ENCODE results near the gene GNAS. TPM values are rescaled to one million over a fixed set of nuclear protein-coding genes. Genes with fewer than 3 reads are reported as not detected.
"Not testable (repeated sequence)": the region's sequence is repeated elsewhere in the genome, so short reads cannot be mapped to it uniquely, and the experiment has no call there.

The GNAS gene
- total RNA-seq (2014; rRNA removed; shearing (Covaris generic)), result 363 and 418 TPM in 2 replicates
- polyA plus RNA-seq (2015; cell fraction: cytosol; rRNA removed), result 779 and 879 TPM in 2 replicates
- 305 and 311 TPM in 2 replicates for polyA plus RNA-seq (2015; cell fraction: nucleus; rRNA removed)

GRCh38 chr20:58852543-58853271 lies at the start of gene GNAS:
Gene GNAS, plus strand, starts transcription at chr20:58852716.
- no peak for DNase-seq (ENCODE audit: low read depth)

GRCh38 chr20:58803533-58803932 lies 49.0 kb upstream of the GNAS start:
- DNase-seq (ENCODE audit: low read depth), result no peak

GRCh38 chr20:58807801-58808200 lies 44.7 kb upstream of the GNAS start:
- DNase-seq (ENCODE audit: low read depth), result no peak

GRCh38 chr20:58808271-58809046 lies 44.1 kb upstream of the GNAS start:
- DNase-seq (ENCODE audit: low read depth), result no peak

- peak; percentile 56 for DNase-seq (ENCODE audit: low read depth)
Measured at GRCh38 chr20:58810116-58810878, 42.2 kb upstream of the GNAS start.

- no peak for DNase-seq (ENCODE audit: low read depth)
Measured at GRCh38 chr20:58810879-58811250, 41.7 kb upstream of the GNAS start.

- DNase-seq (ENCODE audit: low read depth), result no peak
Measured at GRCh38 chr20:58811334-58811733, 41.2 kb upstream of the GNAS start.

- DNase-seq (ENCODE audit: low read depth), result no peak
Measured at GRCh38 chr20:58813369-58813768, 39.1 kb upstream of the GNAS start.

GRCh38 chr20:58815448-58815847 lies 37.1 kb upstream of the GNAS start:
- no peak for DNase-seq (ENCODE audit: low read depth)

- DNase-seq (ENCODE audit: low read depth), result no peak
Measured at GRCh38 chr20:58816051-58816450, 36.5 kb upstream of the GNAS start.

GRCh38 chr20:58816957-58817651 lies 35.4 kb upstream of the GNAS start:
- DNase-seq (ENCODE audit: low read depth), result no peak

- no peak for DNase-seq (ENCODE audit: low read depth)
Measured at GRCh38 chr20:58817748-58818147, 34.8 kb upstream of the GNAS start.

GRCh38 chr20:58818586-58819285 lies 33.8 kb upstream of the GNAS start:
- DNase-seq (ENCODE audit: low read depth), result peak; percentile 69

GRCh38 chr20:58819921-58820320 lies 32.6 kb upstream of the GNAS start:
- no peak for DNase-seq (ENCODE audit: low read depth)

- DNase-seq (ENCODE audit: low read depth), result not testable (repeated sequence)
Measured at GRCh38 chr20:58820515-58820914, 32.0 kb upstream of the GNAS start.

GRCh38 chr20:58822149-58822548 lies 30.4 kb upstream of the GNAS start:
- no peak for DNase-seq (ENCODE audit: low read depth)

- DNase-seq (ENCODE audit: low read depth), result no peak
Measured at GRCh38 chr20:58822748-58823730, 29.5 kb upstream of the GNAS start.

GRCh38 chr20:58824843-58825242 lies 27.7 kb upstream of the GNAS start:
- no peak for DNase-seq (ENCODE audit: low read depth)

- DNase-seq (ENCODE audit: low read depth), result no peak
Measured at GRCh38 chr20:58825450-58825849, 27.1 kb upstream of the GNAS start.

All from HT1080 (cell line).